SH-SY5Y (cell line): ENCODE results near the gene GSN.

Experiments used
- GATA2 ChIP-seq: IDR thresholded peaks from 2 replicates; pipeline ENCODE4 v1.6.1; 2011; ENCODE audit warnings: mild to moderate bottlenecking, low read depth, low read length
- GATA3 ChIP-seq: IDR thresholded peaks from 2 replicates; pipeline ENCODE4 v1.6.1; 2011; ENCODE audit warnings: low read depth, mild to moderate bottlenecking, low read length, moderate library complexity

- TF ChIP-seq GATA2, result no peak
- TF ChIP-seq GATA3, result no peak
Measured at GRCh38 chr9:121242219-121242958, 25.6 kb upstream of the GSN start.
